AG08395 (cell line): ENCODE measurements around the gene RGR.

Source experiments
- DNase-seq: peaks from one replicate; pipeline ENCODE4 v3.0.0; 2012; ENCODE audit warnings: mixed read lengths, low spot score

The RGR gene

DNA sequence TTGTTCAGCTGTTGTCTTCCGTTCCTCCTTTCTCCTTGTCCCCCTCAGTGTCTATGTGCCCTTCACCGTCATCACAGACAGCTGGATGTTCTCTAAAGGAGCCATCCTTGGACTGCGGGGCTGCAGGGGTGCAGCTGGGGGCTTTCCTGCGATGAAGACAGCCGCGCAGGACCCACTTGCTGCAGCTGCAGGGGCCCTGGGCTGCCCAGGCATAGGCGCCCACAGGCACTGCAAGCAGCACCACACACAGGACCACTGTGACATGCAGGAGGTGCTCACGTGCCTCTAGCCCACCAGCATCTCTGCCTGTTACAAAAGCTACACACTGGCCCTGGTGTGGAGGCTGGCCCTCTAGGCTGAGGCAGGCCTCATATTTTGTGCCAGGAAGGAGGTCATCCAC, 22.9 kb upstream of the RGR start:
- DNase-seq, result no peak

GRCh38 chr10:84224411-84225028, 20.3 kb upstream of the RGR start:
- DNase-seq, result no peak

DNA sequence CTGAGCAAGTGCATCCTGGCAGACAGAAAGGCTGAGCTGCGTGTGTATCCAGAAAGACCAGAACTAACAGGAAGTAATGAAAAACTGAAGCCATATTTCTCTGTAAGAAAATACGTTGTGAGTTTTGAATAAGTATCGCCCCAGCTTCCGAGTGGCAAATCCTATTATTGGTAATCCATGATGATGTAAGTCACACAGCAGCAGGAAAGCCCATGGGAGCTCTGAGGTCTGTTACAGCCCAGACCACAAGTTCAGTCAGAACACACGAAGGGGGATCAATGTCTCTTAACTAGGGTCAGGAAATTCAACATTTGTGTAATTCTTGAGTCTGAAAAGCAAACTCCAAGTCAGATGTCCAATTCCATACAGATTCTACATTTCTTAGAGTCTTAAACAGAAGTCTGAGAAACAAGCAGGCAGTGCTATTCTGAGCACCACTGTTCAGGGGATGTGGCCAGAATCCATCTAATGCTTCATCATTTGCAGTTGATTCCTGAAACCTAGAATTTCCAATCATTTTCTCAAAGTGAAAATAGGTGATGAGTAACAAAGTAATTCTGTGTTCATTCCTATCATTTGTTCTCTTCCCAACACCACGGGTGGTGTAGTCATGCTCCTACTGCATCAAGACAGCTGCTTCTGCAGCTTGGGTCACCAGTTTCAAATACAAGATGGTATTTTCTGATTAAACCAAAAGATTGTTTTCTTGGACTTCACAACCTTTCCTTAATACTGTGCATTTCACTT, 19.3 kb upstream of the RGR start, which contains the start of gene LRIT2:
Gene LRIT2 (minus strand): TSS at position 118 of the 747 bp plus-strand sequence. CDS start 24 bp downstream, at position 94.
- DNase-seq, result no peak

GRCh38 chr10:84226616-84227015, 18.2 kb upstream of the RGR start:
- no peak for DNase-seq

GRCh38 chr10:84227810-84228209, 17.0 kb upstream of the RGR start:
- DNase-seq, result no peak

DNA sequence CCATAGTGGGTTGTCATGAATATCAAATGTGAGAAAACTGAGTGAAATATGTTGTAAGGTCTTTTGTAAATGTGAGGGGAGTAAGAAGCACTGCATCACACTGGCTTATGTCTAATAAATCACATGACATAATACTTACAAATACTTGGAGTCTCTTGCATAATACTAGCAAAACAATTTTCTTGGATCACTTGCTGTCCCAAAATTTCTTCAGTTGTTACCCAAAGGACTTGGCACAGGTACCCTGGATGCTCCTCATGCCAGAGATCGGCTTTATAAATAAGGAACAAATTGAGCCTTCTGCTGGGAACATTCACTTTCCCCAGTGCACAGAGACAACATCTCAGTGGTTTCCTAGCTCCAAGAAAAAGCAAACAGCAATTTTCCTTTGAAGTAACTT, 14.5 kb upstream of the RGR start:
- DNase-seq, result no peak

DNA sequence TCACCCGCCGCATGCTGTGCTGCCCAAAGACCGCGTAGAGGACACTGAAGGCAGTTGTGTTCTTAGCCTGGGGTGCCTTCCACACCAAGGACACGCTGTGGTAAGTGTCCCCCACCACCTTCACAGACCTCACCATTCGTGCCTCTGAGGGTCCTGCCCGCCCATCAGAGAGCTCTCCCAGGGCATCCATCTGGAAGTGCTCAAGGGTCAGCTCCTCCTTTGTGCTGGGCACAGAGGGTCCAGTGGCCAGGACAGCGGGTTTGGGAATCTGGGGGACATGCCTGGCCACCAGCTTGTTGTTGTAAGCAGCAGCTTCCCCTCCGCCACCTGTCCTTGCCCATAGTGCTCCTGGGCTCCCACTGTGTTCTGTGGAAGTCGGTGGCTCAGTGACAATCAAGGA, 12.5 kb upstream of the RGR start:
- no peak for DNase-seq

DNA sequence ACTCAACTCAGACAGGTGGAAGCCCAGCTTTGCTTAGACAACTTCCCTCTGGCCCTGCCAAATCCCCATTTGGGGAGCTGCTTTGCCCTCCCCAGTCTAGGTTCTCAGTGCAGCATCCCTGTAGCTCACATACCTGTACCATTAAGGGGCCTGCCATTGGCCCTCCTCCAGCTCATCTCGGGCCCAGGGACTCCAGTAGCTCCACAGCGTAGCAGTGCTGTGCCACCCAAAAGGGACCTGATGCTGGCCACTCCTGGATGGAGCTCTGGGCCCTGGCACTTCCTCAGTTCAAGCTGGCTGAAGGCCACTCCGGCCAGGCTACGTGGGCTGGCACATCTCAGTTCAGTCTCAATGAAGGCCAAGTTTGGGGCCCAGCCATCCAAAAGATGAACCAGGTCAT, 10.9 kb upstream of the RGR start:
- no peak for DNase-seq

GRCh38 chr10:84234479-84234878, 10.4 kb upstream of the RGR start:
- no peak for DNase-seq

- DNase-seq, result no peak
These were observed 9.8 kb upstream of the RGR start for GRCh38 chr10:84235096-84235495.

- no peak for DNase-seq
These were observed 8.1 kb upstream of the RGR start for GRCh38 chr10:84236807-84237198.

DNA sequence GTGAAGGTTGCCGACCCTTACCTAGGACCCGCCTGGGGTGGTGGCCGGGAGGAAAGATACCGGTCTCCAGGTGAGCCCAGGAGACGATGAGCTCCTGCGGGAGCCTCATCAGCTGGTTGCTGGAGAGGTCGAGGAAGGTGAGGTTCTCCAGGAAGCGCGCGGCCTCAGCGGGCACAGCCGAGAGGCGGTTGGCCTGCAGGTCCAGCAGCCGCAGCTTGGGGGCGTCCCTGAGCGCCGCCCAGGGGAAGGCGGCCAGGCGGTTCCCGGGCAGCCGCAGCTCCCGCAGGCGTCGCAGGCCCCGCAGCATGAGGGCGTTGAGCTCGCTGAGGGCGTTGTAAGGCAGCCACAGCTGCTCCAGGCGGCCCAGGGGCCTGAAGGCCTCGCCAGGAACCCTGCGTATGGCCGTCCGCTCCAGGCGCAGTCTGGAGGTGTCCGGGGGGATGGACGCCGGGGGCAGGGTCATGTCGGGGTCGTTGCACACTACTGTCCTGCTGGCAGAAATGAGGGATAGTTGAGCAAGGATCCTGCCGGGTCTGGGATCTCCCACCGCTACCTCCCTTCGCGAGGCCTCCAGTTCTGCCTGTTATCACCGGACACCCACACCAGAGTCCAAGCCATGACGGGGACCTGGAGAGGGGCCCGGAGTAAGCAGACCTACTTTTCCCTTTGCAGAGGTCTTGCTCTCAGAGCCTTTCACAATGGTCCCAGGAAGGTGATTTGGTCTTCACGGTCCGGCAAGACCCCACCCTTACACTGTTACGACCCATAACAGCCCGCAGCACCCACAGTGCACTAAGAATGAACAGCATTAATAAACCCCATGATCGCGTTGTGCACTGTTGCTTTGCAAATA, 7.4 kb upstream of the RGR start:
- no peak for DNase-seq

DNA sequence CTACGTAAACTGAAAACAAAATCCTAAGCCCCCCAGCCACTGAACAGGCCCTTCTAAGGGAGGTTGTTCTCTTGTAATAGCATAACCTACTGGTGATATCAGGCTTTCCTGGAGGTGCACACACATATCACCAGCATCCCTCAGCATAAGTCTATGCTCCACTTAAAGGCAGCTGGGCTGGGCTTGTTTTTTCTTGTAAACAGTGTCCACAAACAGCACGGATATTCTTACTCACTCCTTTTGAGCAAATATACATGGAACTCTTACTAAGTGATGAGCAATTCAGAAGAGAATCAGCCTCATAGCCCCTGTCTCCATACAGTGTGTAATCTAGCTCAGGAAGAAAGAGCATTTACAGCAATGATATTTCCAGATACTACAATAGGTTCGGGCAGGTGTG, 5.9 kb upstream of the RGR start:
- DNase-seq, result no peak

- no peak for DNase-seq
These were observed 3.6 kb upstream of the RGR start, which contains the start of gene LRIT1 for GRCh38 chr10:84241185-84241790. Gene LRIT1 (minus strand): TSS chr10:84241546. CDS start chr10:84241439, 107 bp downstream.

DNA sequence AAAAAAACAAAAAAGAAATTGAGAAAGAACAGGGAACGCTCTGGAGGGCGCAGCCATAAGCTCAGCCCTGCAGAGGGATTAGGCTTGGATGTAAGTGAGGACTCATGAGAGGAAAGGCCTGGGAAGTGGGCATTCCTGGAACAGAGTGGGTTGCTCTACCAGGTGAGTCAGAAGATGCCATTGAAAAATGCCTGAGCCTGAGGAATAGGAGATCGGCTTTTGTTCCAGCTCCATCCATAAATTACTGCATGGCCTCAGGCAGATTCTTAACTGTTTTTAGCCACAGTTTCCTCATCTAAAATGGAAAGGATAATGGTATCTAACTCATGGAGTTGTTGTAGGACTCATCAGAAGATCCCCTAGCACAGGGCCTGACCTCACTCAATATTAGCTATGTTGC, 1.1 kb upstream of the RGR start:
- no peak for DNase-seq

GRCh38 chr10:84247496-84247895, 2.6 kb downstream of the RGR start:
- DNase-seq, result no peak

DNA sequence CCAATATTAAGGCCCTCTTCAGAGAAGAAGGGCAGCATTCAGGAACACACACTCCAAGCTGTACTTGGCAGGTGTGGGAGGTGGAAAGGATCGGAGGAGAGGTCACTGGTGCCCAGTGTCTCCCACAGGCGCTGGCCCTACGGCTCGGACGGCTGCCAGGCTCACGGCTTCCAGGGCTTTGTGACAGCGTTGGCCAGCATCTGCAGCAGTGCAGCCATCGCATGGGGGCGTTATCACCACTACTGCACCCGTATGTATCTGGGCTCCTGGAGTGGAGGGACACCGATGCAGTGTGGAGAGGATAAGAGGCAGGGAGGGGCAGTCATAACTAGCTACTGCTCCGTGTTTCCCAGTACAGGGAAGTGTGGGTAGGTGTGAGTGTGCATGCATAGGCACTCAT, 3.9 kb downstream of the RGR start:
- DNase-seq, result no peak

DNA sequence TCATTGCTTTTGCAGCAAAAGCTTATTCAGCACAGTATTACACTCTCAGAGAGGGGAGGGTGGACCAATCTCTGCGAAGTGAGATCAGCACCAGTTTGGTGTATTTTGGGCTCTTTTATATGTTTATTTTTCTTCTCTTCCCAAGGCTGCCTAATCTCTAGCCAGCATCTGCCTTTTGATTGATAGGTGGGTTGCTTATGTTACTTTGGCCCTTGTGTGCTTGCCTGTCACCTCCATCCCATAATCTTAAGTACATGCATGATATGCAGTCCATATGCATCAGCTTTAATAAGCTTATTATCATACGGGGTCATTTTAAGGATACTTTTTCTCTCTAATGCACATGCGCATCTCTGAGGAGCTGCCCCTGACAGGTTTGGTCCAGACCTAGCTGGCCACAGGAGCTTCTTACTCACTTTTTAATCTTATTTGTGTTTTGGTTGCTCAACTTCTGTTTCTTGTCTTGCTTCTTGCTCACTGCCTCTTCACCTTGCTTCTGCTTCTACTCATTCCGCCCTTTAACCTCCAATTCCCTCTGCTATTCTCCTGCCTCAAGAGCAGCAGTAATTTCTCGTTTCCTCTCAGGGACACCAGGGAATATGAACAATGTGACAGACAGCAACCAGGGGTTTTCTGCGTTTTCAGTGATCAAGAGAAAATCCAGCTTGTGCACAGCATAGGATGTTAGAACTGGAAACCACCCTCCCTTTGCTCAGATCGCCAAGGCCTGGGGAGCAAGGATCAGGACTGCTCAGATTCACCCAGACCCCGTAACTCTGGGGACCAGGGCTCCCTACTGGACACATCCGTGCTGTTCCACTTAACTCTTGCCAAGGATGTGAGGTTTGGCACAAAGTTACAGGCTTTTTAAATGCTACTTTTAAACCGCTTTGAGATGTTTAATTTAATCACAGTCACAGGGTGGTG, 10.0 kb downstream of the RGR start:
- no peak for DNase-seq

GRCh38 chr10:84256510-84257342, 11.9 kb downstream of the RGR start:
- DNase-seq, result peak; percentile 41

GRCh38 chr10:84257343-84258020, 12.6 kb downstream of the RGR start:
- no peak for DNase-seq
